HG02588 (cell line): ENCODE results near the gene TFB2M.

ENCODE experiments used
- ATAC-seq: cut with Tn5 transposase; IDR thresholded peaks from one replicate; pipeline ENCODE4 v1.9.1; 2021; ENCODE audit warnings: mild to moderate bottlenecking, moderate library complexity; ENCODE audit not compliant: unreplicated experiment

The TFB2M gene

GRCh38 chr1:246515390-246516005 lies 50.6 kb downstream of the TFB2M start:
- ATAC-seq, result no peak

- ATAC-seq, result no peak
Observed at GRCh38 chr1:246513619-246514343, 52.3 kb downstream of the TFB2M start.

GRCh38 chr1:246513041-246513440 lies 53.0 kb downstream of the TFB2M start:
- no peak for ATAC-seq

- ATAC-seq, result no peak
Observed at GRCh38 chr1:246512635-246513034, 53.4 kb downstream of the TFB2M start.

GRCh38 chr1:246512230-246512629 lies 53.8 kb downstream of the TFB2M start:
- ATAC-seq, result no peak

GRCh38 chr1:246511203-246511602 lies 54.9 kb downstream of the TFB2M start:
- ATAC-seq, result no peak

- no peak for ATAC-seq
Observed at GRCh38 chr1:246510147-246511030, 55.7 kb downstream of the TFB2M start.

GRCh38 chr1:246508897-246509688 lies 57.0 kb downstream of the TFB2M start:
- no peak for ATAC-seq

- ATAC-seq, result peak; percentile 92
Observed at GRCh38 chr1:246506674-246507481, 59.2 kb downstream of the TFB2M start, which contains the start of gene SMYD3. SMYD3 (minus strand) TSS chr1:246507279.

- no peak for ATAC-seq
Observed at GRCh38 chr1:246506367-246506673, 59.7 kb downstream of the TFB2M start.

GRCh38 chr1:246503341-246503740 lies 62.7 kb downstream of the TFB2M start:
- no peak for ATAC-seq

GRCh38 chr1:246497331-246497915 lies 68.6 kb downstream of the TFB2M start:
- no peak for ATAC-seq

GRCh38 chr1:246492611-246493245 lies 73.3 kb downstream of the TFB2M start:
- no peak for ATAC-seq

GRCh38 chr1:246491551-246492053 lies 74.5 kb downstream of the TFB2M start:
- ATAC-seq, result no peak
